Right lobe of liver (tissue), 6 donors: ENCODE data around the gene NFKBIZ. TPM values are rescaled to one million over a fixed set of nuclear protein-coding genes. Genes with fewer than 3 reads are reported as not detected.

ENCODE experiments used
- ATAC-seq, 4 donors: fragments of 200-7000 bp; cut with Tn5 transposase; one replicate each; pipeline ENCODE4 v1.9.1; 2020; ENCODE audit warnings: mild to moderate bottlenecking in 4 of 4, moderate library complexity in 4 of 4
- DNase-seq, 3 donors: peaks; one replicate each; pipeline ENCODE4 v3.0.0-alpha.2; 2020
- H3K27ac ChIP-seq, 3 donors: fragments of 200-600 bp; one replicate each; pipeline ENCODE4 v1.8.0; 2022
- H3K27me3 ChIP-seq, 2 donors: fragments of 200-600 bp; one replicate each; pipeline ENCODE4 v1.8.0; 2022
- H3K36me3 ChIP-seq, 4 donors: fragments of 200-600 bp; sonication (generic) in 1 of 4; one replicate each; pipeline versions ENCODE4 v1.5.1 to v1.8.0; 2017 to 2022; ENCODE audit warnings: control low read depth in 1 of 4
- H3K4me1 ChIP-seq, 4 donors: fragments of 200-600 bp; sonication (generic) in 1 of 4; one replicate each; pipeline versions ENCODE4 v1.5.1 to v1.8.0; 2017 to 2022; ENCODE audit warnings: control low read depth in 1 of 4
- H3K4me3 ChIP-seq, 3 donors: fragments of 200-600 bp; one replicate each; pipeline ENCODE4 v1.8.0; 2022
- H3K9me3 ChIP-seq, 4 donors: fragments of 200-600 bp; sonication (generic) in 1 of 4; one replicate each; pipeline versions ENCODE4 v1.5.1 to v1.8.0; 2017 to 2022; ENCODE audit warnings: control low read depth in 1 of 4
- POLR2A ChIP-seq: fragments of 450-650 bp; IDR thresholded peaks from one replicate; pipeline ENCODE4 v1.6.1; 2017; ENCODE audit warnings: antibody characterized with exemption, mild to moderate bottlenecking
- WGBS: methylation state at CpG from one replicate; pipeline ENCODE4 v1.1.6; 2018; ENCODE audit warnings: low coverage, low lambda C conversion rate; ENCODE audit not compliant: insufficient coverage; ENCODE audit errors: missing lambda C conversion rate; 5-methylcytosine and 5-hydroxymethylcytosine counted together
- intact Hi-C, 2 donors: fragments of 100-400 bp; cut with DNase I; formaldehyde crosslinking; loops; one replicate each; pipeline versions ENCODE4 v1.11.2 to v1.14.1; 2022
- total RNA-seq, 6 experiments: library from RNA; depleted of rRNA in 2 of 6; stranded (reverse); fragments of >200 nt in 2 of 6; fragmentation: NEBNext Ultra II Directional in 3 of 6; extraction: Animal tissue kit (Norgen Biotek cat#: 25700) in 3 of 6; gene quantifications; one replicate each; pipeline versions ENCODE4 v1.1.0 to v1.2.4, GENCODE V29; 2016 to 2023
- TF ChIP-seq, protein P1 (sequence below), 4 donors: fragments of 200-600 bp in 3 of 4; fragments of 450-650 bp in 1 of 4; IDR thresholded peaks; one replicate each; pipeline versions ENCODE4 v1.5.1 to v1.8.0; 2016 to 2022; ENCODE audit warnings: antibody characterized with exemption in 4 of 4, mild to moderate bottlenecking in 2 of 4
- donor health status: DM: no; HTN: yes; CAD: no.
- donor health status: DM: no; HTN: no; CAD: no.
- donor health status: DM: no; HTN: no; CAD: no.
- donor health status: DM: no; HTN: yes; CAD: no.
- donor health status: DM: no; HTN: yes; CAD: no.

Gene NFKBIZ
- total RNA-seq, 6 experiments from 2014 or later = 23.4 to 83.1 (median 44.4) TPM

DNA sequence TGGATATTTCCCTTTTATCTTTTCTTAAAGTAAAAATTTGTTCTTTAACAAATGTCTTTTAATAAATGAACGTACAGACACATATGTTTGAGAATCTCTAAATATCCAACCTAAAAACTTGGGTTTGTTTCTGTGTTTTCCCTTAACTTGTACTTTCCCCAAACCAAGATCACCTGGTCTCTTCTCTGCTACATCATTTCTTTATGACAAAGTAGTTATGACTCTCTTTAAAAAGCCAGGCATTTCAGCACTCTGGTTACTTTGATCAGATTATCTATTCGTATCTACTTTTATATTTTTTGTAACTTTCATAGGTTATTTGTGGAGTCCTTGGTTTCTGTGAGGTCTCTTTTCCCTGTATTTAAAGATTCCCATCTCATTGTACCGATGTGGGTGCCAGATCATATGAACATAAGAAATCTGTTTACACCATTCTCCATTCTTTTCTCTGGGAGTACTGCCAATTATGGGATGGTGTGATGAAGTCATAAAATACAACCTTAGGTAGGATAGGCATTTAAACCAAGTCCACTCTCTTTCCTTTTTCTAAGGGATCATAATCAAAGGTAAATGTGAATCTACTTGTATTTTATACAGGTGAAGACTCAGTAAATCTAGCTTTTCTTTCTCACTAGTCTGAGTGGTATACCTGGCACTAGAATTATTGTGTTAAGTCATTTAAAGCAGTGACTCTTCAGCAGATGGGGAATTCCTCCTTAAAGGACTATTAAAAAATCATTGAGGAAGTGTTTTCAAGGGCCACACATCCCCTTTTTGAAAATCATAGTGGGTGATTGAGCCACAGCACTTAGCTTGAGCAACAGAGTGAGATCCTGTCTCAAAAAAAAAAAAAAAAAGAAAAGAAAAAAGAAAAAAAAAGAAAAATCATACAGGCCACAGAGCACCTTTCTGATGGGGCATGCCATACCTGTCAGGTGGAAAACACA is 12.4 kb upstream of the NFKBIZ start:
- Histone ChIP-seq H3K27ac (peak overlapping the region in 1 of 3 donors; percentile 19), H3K27me3 (no peaks in the 10 kb centered on the region), H3K9me3 (no peaks in the 10 kb centered on the region), H3K36me3 (no peaks in the 10 kb centered on the region), H3K4me3 (no peak overlapping the region), H3K4me1 (peaks cover 0 to 18% (median 4%) of the 10 kb centered on the region in 4 donors)
- intact Hi-C loops = no loop called here
- ATAC-seq (peak in 3 of 4 donors; percentile 21 to 77 (median 46)), DNase-seq (no peak)
- WGBS = 56% methylated on average over 3 of the region's 3 CpGs
- TF ChIP-seq, protein P1, sequence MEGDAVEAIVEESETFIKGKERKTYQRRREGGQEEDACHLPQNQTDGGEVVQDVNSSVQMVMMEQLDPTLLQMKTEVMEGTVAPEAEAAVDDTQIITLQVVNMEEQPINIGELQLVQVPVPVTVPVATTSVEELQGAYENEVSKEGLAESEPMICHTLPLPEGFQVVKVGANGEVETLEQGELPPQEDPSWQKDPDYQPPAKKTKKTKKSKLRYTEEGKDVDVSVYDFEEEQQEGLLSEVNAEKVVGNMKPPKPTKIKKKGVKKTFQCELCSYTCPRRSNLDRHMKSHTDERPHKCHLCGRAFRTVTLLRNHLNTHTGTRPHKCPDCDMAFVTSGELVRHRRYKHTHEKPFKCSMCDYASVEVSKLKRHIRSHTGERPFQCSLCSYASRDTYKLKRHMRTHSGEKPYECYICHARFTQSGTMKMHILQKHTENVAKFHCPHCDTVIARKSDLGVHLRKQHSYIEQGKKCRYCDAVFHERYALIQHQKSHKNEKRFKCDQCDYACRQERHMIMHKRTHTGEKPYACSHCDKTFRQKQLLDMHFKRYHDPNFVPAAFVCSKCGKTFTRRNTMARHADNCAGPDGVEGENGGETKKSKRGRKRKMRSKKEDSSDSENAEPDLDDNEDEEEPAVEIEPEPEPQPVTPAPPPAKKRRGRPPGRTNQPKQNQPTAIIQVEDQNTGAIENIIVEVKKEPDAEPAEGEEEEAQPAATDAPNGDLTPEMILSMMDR (IDR thresholded peaks at IDR 0.05) = no peak
- no peak for TF ChIP-seq POLR2A

DNA sequence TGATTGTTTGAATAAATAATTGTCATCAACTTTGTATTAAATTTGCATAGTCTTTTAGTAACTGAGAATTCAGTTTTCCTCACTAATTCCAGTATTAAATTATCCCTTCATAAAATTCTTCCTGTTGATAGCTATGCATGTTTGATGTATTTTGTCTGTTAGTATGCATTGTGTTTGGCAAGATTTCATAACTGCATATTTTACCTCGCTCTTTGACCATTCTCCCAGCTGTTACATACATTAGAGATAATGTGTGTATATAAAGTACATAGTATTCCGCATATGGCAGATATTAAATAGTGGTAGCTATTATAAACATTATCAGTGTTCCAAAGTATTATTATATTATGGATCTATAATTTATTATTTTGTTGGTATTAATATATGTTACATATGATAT is 10.6 kb upstream of the NFKBIZ start:
- intact Hi-C loops = no loop called here
- WGBS = 98% methylated on average over 2 of the region's 2 CpGs
- no peak for ATAC-seq

DNA sequence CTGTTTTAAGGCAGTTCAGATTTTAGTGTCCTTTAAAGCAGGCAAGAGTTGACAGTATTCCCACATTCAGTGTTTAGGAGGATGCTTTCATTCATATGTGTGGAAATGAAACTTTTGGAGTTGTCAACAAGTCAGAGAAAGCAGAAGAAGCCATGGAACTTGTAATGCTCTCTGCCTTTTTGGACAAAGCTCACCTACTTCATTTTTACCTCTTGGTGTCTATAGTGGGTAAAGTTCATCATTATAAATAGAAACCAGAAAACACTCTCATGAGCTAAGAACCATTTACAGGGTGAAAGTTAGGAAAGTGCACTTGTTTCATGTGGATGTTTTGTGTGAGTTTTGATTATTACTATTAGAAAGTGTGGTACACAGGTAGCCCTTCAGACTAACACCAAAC is 9.2 kb upstream of the NFKBIZ start:
- Histone ChIP-seq H3K4me1 (peaks cover 0 to 9% (median 0%) of the 10 kb centered on the region in 4 donors), H3K27ac (peak overlapping the region in 1 of 3 donors; percentile 18), H3K4me3 (no peak overlapping the region), H3K27me3 (no peaks in the 10 kb centered on the region), H3K9me3 (no peaks in the 10 kb centered on the region), H3K36me3 (no peaks in the 10 kb centered on the region)
- ATAC-seq (peak; percentile 35 to 70 (median 54)), DNase-seq (no peak)
- TF ChIP-seq POLR2A = no peak
- TF ChIP-seq, protein P1 (IDR thresholded peaks at IDR 0.05) = no peak
- intact Hi-C loops = no loop called here

More for the DNA sequence above, 10.6 kb upstream of the NFKBIZ start:
- no peaks in the 10 kb centered on the region for H3K9me3 ChIP-seq
- no peak overlapping the region for H3K27ac ChIP-seq
- no peaks in the 10 kb centered on the region for H3K36me3 ChIP-seq
- no peak for DNase-seq
- TF ChIP-seq POLR2A = no peak
- TF ChIP-seq, protein P1 (IDR thresholded peaks at IDR 0.05) = no peak
- peaks cover 0 to 14% (median 3%) of the 10 kb centered on the region in 4 donors for H3K4me1 ChIP-seq
- H3K27me3 ChIP-seq = no peaks in the 10 kb centered on the region
- H3K4me3 ChIP-seq = no peak overlapping the region

DNA sequence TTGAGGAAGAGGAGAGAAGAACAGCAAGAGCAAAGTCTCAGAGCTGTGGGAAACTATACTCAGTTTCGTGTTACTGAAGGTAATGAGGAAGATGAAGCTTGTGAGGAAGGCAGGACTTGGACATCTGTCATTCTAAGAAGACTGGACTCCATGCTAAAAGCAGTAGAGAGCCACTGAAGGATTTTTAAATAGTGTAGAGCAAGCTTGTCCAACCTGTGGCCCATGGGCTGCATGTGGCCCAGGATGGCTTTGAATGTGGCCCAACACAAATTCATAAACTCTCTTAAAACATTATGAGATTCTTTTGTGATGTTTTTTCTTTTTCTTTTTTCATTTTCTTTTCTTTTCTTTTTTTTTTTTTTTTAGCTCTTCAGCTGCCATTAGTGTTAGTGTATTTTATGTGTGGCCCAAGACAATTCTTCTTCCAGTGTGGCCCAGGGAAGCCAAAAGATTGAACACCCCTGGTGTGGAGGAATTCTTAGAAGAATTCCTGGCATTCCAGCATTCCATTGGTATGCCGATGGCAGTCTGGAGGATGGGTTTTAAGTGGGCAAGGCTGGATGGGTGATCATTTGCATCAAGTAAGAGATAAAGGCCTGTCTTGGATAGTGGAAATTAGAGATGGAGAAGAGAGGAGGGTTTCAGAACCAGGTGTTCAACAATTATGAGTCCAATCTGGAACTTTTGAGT is 6.9 kb upstream of the NFKBIZ start:
- H3K36me3 ChIP-seq = no peaks in the 10 kb centered on the region
- no peak overlapping the region for H3K27ac ChIP-seq
- no peak for TF ChIP-seq POLR2A
- TF ChIP-seq, protein P1 (IDR thresholded peaks at IDR 0.05) = no peak
- intact Hi-C loops = no loop called here
- H3K4me3 ChIP-seq = no peak overlapping the region
- no peaks in the 10 kb centered on the region for H3K27me3 ChIP-seq
- DNase-seq (no peak), ATAC-seq (no peak)
- no peaks in the 10 kb centered on the region for H3K9me3 ChIP-seq
- peaks cover 0 to 8% (median under 1%) of the 10 kb centered on the region in 4 donors for H3K4me1 ChIP-seq
- 79% methylated on average over 2 of the region's 2 CpGs for WGBS
